Kidney epithelial cell (primary cell): Measurements from ENCODE around the gene KCNQ1. TPM values are rescaled to one million over a fixed set of nuclear protein-coding genes. Genes with fewer than 3 reads are reported as not detected.

ENCODE experiments used
- DNase-seq: peaks from one replicate; pipeline ENCODE4 v3.0.0-alpha.2; 2010; ENCODE audit warnings: low read depth
- H3K27me3 ChIP-seq: 2 replicates; pipeline ENCODE4 v1.6.0; 2011; ENCODE audit warnings: low read length; ENCODE audit not compliant: control insufficient read depth, insufficient read depth
- H3K36me3 ChIP-seq: 2 replicates; pipeline ENCODE4 v1.5.1; 2011; ENCODE audit warnings: low read length; ENCODE audit not compliant: control insufficient read depth, insufficient read depth
- H3K4me3 ChIP-seq: 2 replicates; pipeline ENCODE4 v1.5.1; 2011; ENCODE audit warnings: low read depth, mild to moderate bottlenecking, control low read depth, low read length
- CTCF ChIP-seq: IDR thresholded peaks from 2 replicates; pipeline ENCODE4 v1.5.1; 2011; ENCODE audit warnings: mild to moderate bottlenecking, moderate library complexity, low read length, control low read depth, inconsistent platforms; ENCODE audit not compliant: insufficient read depth, poor library complexity, severe bottlenecking
- total RNA-seq: library from RNA; depleted of rRNA; stranded (reverse); fragments of >200 nt; gene quantifications from 2 replicates; pipeline ENCODE4 v1.2.3, GENCODE V29; 2015

KCNQ1 gene
- total RNA-seq, 1 donor from 2014 or later: 2.3 TPM

- TF ChIP-seq CTCF: no peak
- Histone ChIP-seq H3K36me3 (no peaks in the 10 kb centered on the region), H3K27me3 (no peaks in the 10 kb centered on the region), H3K4me3 (no peak overlapping the region)
- no peak for DNase-seq
Observed at GRCh38 chr11:2689651-2690575, 245.1 kb downstream of the KCNQ1 start.

GRCh38 chr11:2690596-2691354, 246.0 kb downstream of the KCNQ1 start:
- no peaks in the 10 kb centered on the region for H3K36me3 ChIP-seq
- no peak for TF ChIP-seq CTCF
- DNase-seq: no peak
- H3K4me3 ChIP-seq: no peak overlapping the region
- H3K27me3 ChIP-seq: no peaks in the 10 kb centered on the region

- Histone ChIP-seq H3K36me3 (no peaks in the 10 kb centered on the region), H3K27me3 (no peaks in the 10 kb centered on the region), H3K4me3 (no peak overlapping the region)
- TF ChIP-seq CTCF: no peak
- no peak for DNase-seq
Observed at GRCh38 chr11:2691355-2691761, 246.6 kb downstream of the KCNQ1 start.

- no peak for DNase-seq
- Histone ChIP-seq H3K36me3 (no peaks in the 10 kb centered on the region), H3K4me3 (no peak overlapping the region), H3K27me3 (no peaks in the 10 kb centered on the region)
- TF ChIP-seq CTCF: peak; percentile 75
Observed at GRCh38 chr11:2691991-2692875, 247.4 kb downstream of the KCNQ1 start.

DNA sequence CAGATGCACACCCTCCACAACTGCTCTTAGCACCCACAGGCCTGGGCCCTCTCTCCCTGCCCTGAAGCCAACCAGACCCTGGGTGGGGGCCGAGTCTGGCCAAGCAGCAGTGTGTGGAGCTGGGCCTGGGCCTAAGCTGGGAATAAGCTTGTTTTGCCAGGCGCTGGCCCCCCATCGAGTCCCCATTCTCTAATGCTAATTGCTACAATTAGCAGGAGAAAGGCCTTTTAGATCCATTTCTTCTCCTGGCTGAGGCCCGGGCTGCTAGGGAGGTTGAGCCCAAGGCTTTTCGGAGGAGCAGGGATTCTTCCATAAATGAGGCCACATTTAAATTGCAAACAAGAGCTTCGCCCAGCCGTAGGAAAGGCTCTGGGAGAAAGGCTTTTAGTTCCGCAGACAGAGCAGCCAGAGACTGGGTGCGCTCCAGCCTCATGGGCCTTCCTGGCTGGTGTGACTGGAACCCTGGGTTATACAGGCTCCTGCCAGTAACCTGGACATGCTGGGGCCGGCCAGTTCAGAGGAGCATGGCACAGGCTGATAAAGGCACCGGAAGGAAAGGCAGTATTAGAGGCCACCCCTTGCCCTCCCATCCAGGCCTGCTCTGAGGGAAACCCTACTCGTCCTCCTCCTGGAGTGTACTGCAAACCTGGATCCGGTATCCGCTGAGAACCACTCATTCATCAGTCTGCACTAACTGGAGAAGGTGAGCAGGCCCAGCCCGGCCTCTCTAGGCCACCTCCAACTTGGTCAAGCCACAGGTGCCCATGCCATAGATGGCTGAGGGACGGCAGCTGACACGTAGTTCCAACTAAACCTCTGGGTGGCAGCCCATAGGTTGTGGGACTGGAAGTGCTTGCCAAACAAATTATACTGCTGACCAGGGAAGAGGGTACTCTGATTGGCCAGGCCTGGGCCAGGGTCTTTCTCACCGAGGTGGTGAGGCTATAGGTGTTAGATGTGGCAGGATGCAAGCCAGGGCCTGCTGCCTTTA, 248.8 kb downstream of the KCNQ1 start:
- Histone ChIP-seq H3K4me3 (no peak overlapping the region), H3K27me3 (no peaks in the 10 kb centered on the region), H3K36me3 (no peaks in the 10 kb centered on the region)
- DNase-seq: no peak
- no peak for TF ChIP-seq CTCF
